Prostate gland (tissue), 2 donors: ENCODE data around the gene VAPA.

Experiments
- CTCF ChIP-seq, 4 experiments: fragments of 200-600 bp in 2 of 4; fragments of 450-650 bp in 2 of 4; sonication (generic) in 2 of 4; IDR thresholded peaks; 1 replicate in 3 of 4; 2 replicates in 1 of 4; pipeline ENCODE4 v1.5.1; 2016 to 2019; ENCODE audit warnings: antibody characterized with exemption in 4 of 4, mild to moderate bottlenecking in 2 of 4, moderate library complexity in 2 of 4
- POLR2A ChIP-seq: fragments of 450-650 bp; IDR thresholded peaks from one replicate; pipeline ENCODE4 v1.6.1; 2016; ENCODE audit warnings: antibody characterized with exemption, mild to moderate bottlenecking

DNA sequence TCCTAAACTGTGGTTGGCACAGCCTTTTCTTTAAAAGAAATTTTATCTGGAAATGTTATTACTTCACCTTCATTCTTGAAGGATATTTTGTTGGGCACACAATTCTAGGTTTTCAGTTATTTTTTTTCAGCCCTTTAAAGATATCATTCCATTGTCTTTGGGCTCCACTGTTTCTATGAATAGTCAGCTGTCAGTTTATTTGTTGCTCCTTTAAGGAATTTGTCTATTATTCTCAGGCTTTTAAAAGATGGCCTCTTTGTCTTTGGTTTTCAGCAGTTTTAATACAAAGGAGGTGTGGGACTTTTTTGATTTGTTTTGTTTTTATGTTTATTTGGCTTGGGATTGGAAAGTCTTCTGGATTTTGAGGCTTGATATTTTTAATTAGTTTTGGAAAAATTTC, 61.8 kb downstream of the VAPA start:
- no peak for TF ChIP-seq CTCF (IDR thresholded peaks at IDR 0.05)
- TF ChIP-seq POLR2A = no peak
